Measurements from ENCODE around the gene ARHGEF4. TPM values are rescaled to one million over a fixed set of nuclear protein-coding genes. Genes with fewer than 3 reads are reported as not detected.

Gene ARHGEF4
- total RNA-seq, 1 donor from 2014 or later: 3.8 TPM

GRCh38 chr2:131037398-131038257 lies 200.9 kb downstream of the ARHGEF4 start:
- DNase-seq (no peak), ATAC-seq (no peak)
- intact Hi-C loops (cut with micrococcal nuclease): no loop called here

DNA sequence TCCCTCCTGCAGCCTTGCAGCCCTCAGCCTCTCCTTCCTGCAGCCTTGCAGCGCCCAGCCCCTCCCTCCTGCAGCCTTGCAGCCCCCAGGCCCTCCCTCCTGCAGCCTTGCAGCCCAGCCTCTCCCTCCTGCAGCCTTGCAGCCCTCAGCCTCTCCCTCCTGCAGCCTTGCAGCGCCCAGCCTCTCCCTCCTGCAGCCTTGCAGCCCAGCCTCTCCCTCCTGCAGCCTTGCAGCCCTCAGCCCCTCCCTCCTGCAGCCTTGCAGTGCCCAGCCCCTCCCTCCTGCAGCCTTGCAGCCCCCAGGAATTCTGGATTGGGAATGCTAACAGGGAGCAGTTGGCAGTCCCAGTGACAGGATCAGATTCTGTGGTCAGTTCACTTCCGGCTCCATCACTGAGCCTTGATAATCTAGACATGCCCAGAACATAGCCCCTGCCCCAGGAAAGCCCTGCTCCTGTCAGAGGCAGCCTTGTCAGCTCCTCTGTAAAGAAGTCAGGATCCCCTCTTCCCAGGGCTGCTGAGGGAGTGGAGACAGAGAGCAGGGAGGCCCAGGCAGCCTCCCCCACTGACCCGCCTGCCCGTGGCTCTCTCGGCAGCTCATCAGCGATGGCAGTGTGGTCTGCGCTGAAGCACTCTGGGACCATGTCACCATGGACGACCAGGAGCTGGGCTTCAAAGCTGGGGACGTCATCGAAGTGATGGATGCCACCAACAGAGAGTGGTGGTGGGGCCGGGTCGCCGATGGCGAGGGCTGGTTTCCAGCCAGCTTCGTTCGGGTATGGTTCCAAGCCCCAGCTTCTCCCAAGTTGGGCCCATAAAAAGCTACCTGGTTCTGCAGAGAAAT lies 201.8 kb downstream of the ARHGEF4 start:
- DNase-seq (peak; percentile 19), ATAC-seq (no peak)
- intact Hi-C loops (cut with micrococcal nuclease): no loop called here

GRCh38 chr2:131039101-131039440 lies 202.4 kb downstream of the ARHGEF4 start:
- intact Hi-C loops (cut with micrococcal nuclease): no loop called here
- ATAC-seq (no peak), DNase-seq (peak; percentile 17)

GRCh38 chr2:131039535-131039907 lies 202.8 kb downstream of the ARHGEF4 start:
- ATAC-seq (no peak), DNase-seq (peak; percentile 29)
- intact Hi-C loops (cut with micrococcal nuclease): no loop called here

GRCh38 chr2:131039908-131040660 lies 203.4 kb downstream of the ARHGEF4 start:
- DNase-seq (peak; percentile 26), ATAC-seq (no peak)
- intact Hi-C loops (cut with micrococcal nuclease): no loop called here

DNA sequence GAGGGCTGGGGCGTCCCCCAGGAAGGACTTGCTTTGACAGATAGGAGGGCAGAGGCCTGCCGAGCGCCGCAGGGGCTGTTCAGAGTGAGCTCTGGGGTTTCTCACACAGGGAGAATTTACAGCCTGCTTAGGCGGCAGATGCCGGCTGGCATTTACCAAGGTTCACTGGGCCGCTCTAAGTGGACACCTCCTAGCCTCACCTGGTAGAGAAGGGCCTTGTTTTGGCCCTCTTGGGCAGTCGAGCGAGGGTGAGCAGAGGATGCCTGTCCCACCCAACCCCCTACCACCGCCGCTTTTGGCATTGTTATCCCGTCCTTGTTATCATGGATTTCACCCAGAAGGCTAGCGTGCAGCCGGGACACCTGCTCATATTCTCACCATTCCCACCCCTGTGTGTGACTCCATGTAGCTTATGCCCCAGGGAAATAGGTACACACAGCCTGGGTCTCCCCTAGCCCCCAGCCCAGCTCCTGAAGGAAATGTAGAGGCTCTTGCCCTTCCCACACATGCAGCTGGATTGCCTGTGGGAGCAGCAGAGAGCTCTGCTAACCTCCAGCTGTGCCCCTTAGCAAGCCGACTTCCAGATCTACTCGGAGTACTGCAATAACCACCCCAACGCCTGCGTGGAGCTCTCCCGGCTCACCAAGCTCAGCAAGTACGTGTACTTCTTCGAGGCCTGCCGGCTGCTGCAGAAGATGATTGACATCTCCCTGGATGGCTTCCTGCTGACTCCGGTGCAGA lies 204.1 kb downstream of the ARHGEF4 start:
- DNase-seq (peak; percentile 26), ATAC-seq (no peak)
- intact Hi-C loops (cut with micrococcal nuclease): no loop called here

- intact Hi-C loops (cut with micrococcal nuclease): no loop called here
- DNase-seq (no peak), ATAC-seq (no peak)
Measured at GRCh38 chr2:131041402-131042147, 204.9 kb downstream of the ARHGEF4 start.

DNA sequence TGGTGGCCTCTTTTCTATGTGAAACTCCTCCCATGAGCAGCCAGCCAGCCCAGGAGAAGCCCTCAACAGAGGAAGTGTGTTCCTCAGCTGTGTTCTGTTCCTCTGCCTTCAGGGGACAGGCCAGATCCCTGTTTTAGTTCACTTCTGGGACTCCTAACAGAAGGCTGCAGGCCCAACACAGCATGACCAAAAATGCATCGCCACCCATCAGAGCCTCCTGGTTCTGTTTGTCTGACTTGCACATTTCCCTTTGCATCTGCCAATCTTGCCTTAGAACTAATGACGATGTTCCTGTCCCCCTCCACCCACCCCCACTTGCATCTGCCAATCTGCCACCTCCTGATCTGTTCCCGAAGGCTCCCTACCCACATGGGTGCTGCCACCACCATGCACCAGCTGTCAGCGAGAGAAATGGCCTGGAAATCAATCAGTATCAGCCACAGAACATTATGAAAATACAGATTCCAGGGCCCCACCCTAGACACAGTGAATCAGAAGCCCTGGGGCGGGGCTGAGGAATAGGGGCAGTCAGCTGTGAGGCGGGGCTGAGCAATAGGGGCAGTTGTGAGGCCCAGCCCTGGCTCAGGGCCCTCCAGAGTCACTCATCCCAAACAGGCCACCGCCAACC lies 205.5 kb downstream of the ARHGEF4 start:
- intact Hi-C loops (cut with micrococcal nuclease): no loop called here
- DNase-seq (no peak), ATAC-seq (no peak)

DNA sequence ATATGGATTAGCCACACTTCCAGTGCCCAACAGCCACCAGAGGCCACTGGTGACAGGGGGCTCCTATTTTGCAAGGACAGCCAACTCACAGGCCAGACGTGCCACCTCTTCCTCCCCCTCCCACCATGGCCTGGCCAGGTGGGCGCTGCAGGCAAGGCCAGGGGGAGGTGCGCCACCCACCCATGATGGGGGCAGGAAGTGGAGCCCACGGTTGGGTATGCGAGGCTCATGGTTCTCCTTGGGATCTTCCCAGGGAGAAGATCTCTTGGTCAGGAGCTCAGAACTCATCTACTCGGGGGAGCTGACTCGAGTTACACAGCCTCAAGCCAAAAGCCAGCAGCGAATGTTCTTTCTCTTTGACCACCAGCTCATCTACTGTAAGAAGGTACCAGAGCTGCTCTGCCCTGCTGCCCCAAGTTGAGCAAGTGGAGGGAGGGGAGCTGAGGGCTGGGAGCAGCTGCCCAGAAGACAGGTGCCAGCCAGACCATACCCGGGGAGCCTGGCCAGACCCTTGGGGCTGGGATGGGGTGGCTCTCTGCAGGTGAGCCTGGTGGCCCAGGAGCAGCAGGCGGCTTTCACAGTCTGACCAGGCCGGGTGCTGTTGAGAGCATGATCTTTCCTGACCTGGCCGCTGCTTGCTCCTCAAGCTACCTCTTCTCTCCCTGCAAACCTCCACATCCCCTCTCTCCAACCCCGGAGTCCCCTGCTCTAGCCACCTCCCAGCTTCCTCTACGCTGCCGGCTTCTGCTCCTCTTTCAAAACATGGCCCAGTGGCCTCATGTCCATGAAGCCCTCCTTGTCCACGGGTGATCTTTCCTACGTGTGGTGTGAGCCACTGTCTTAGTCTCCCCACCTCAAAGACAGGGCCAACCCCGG lies 206.7 kb downstream of the ARHGEF4 start:
- no peak for ATAC-seq
- intact Hi-C loops (cut with micrococcal nuclease): no loop called here
- DNase-seq: no peak

DNA sequence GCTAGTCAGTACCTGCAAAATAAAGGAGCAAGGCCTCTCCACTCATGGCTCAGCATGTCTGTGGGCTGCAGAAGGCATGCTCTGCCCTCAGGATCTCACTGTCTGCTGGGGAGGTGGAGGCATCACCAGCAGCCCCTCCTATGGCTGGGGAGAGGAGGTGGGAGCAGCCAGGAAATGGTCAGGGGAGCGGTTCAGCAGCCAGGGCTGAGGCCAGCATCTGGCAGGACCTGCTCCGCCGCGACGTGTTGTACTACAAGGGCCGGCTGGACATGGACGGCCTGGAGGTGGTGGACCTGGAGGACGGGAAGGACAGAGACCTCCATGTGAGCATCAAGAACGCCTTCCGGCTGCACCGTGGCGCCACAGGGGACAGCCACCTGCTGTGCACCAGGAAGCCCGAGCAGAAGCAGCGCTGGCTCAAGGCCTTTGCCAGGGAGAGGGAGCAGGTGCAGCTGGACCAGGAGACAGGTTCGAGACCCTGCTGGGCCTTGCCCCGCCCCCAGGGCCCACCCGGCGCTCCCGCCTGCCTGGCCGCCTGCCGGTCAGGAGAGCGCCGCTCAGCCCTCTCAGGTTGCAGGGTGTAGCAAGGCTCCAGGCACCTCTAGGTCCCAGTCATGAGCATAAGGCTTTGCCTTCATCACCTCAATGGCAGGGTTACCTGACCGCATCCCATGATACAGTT lies 207.5 kb downstream of the ARHGEF4 start:
- intact Hi-C loops (cut with micrococcal nuclease): no loop called here
- no peak for ATAC-seq
- no peak for DNase-seq

DNA sequence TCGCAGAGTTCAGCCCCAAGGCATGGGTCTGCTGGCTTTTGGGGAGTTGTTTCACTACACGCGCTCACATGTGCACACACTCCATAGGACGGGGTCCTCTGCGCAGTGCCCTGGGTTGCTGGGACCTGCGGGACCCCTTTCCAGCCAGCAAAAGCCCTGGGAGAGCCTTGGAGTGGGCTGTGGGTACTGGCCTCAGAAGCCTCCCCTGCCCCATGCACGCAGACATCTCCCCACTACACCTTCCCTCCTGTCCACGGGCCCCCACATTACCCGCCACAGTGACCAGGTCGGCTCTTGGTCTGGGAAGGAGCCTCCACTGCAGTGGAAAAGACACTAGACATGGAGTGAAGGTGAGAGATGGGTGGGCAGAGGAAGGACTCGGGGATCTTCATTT lies 208.0 kb downstream of the ARHGEF4 start:
- no peak for DNase-seq
- intact Hi-C loops (cut with micrococcal nuclease): no loop called here
- ATAC-seq: no peak

DNA sequence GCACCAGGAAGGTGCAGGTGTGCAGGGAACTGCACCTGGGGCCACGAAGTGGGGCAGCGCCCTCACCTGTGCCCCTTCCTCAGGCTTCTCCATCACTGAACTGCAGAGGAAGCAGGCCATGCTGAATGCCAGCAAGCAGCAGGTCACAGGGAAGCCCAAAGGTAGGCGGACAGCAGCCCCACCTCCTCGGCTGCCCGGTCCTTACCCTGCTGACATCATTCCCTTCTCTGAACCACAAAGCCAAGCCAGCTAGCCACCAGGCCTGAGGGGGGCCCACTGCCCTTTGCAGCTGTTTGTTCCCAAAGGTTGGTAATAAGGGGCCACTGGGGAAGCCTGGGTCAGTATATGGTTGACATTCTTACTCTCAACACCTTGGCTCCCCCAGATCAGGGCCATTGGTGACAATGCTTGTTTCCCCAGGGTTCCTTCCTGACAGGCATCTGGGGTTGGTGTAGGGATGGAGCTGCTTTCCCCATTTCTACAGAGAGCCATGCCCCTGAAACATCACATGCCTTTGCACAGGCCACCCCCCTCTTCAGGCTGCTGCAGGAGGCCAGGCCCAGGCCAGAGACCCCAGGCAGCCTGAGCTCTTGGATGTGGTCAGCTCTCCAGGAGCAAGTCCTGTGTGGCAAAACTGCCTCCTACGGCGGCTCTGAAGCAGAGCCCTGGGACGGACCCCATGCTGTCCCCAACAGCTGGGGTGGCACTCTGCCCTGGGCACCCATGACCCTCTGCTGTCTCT lies 208.7 kb downstream of the ARHGEF4 start:
- ATAC-seq: no peak
- DNase-seq: peak; percentile 23
- intact Hi-C loops (cut with micrococcal nuclease): no loop called here

GRCh38 chr2:131046028-131046917 lies 209.6 kb downstream of the ARHGEF4 start:
- ATAC-seq: peak; percentile 31
- intact Hi-C loops (cut with micrococcal nuclease): no loop called here
- peak; percentile 35 for DNase-seq

- DNase-seq (peak; percentile 70), ATAC-seq (peak; percentile 71)
- intact Hi-C loops (cut with micrococcal nuclease): no loop called here
Measured at GRCh38 chr2:131046918-131047652, 210.4 kb downstream of the ARHGEF4 start.

Measured in left ventricle myocardium superior (tissue), 1 donor.